Activated CD4-positive, alpha-beta T cell treated with anti-CD3 and anti-CD28 coated beads for 24 hours (primary cell): ENCODE data around the gene B4GALT2.

ENCODE experiments used
- DNase-seq, 2 donors: peaks; one replicate each; pipeline ENCODE4 v3.0.0-alpha.2; 2020; ENCODE audit warnings: low read depth in 2 of 2

Gene B4GALT2

DNA sequence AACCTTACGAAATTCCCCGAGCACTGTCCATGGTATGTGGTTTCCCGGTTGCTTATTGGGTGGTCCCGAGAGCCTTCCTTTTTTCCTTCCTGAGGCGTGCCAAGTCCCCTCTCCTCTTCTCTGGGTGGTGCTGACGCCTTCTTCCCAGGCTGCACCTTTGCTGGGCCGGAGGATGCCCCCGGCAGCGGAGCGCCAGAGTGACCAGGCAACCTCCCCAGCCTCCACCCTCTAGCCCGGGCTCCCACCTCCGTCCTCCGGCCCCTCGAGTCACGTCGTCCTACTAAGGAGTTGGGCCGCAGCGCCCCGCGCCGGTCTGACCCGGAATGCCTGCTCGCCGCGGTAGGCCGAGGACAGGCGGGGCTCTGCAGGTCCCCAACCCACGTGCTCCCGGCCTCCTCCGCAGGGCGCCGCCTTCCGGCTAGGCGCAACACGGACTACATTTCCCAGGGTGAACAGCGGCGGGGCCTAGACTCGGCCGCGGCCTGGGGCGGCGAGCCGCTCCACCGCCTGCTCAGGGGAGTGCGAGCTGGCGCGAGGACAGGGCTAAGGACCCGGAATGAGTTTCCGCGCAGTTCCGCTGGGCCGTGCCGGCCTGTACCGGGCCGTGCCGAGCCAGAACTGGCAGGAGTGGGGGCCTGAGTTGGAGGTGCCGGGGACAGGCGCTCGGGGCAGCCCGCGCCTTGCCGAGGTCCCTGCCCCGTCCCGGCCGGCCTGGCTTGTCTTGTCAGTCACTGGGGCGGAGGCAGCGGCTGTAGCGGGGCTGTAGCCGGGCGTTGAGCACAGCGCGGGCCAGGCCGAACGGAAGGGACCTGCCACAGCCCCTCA lies 32.6 kb upstream of the B4GALT2 start, which contains the start of gene IPO13:
Gene IPO13 (plus strand): TSS at position 715 of the 825 bp plus-strand sequence. CDS start 651 bp downstream, outside the sequence.
- peak; percentile 88 to 91 for DNase-seq

DNA sequence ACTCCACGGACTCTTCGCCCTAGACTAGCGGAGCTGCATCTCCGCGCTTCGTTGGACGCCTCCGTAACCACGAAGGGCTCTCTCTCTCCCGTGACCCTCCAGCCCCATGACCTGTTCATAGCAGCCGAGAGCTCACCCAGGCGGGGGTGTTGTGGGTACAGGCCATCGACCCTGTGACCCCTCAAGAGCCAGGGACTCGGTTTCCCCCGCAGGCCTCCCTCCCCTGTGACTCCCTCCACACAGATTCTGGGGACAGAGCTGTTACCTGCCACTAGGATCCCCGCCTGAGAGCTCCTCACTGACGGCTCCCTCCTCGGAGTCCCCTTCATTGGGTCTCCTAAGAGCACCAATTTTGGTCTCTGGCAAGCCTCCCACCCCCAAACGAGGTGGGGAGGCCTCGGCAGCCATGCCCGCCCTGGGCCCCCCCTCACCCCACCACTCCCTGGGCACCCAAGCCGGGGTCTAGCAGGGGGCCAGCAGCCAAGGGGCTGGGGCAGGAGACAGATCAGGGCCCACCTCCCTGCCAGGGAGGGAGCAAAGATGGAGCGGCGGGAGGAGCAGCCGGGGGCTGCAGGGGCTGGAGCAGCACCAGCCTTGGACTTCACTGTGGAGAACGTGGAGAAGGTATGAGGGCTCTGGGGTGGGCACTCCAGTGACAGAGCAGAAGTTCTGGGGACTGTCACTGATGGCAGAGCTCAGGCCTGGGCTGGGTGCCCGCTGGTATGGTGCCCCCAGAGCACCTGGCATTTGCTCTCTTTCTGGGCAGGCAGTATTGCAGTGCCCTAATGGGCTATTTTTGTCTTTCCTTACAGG lies 31.7 kb upstream of the B4GALT2 start:
- no peak for DNase-seq

DNA sequence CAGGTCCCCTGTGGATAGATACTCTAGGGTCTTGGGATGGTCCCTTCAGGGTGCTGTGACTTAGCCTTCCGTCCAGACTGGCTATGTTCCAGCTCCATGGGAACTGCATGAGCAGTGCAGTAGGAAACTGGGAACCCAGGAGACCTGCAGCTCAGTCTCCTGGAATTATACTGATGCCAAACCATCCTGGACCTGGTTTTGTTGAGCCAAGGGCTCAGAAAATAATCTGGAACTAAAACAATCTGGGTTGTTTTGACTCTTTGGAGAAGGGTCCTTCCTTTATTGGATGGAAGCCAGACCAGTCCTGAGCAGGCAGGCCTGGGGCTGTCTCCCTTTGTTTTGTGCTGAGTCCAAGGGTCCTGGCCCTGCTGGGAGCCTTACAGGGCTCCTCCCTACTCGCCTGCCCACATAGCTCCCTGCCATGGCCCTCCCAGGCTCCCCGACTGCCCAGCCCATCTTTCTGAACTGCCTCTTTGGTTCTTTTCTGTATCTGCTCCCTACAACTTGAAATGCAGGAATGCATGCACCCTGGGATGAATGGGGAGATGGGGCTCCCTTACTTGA lies 31.1 kb upstream of the B4GALT2 start:
- no peak for DNase-seq

DNA sequence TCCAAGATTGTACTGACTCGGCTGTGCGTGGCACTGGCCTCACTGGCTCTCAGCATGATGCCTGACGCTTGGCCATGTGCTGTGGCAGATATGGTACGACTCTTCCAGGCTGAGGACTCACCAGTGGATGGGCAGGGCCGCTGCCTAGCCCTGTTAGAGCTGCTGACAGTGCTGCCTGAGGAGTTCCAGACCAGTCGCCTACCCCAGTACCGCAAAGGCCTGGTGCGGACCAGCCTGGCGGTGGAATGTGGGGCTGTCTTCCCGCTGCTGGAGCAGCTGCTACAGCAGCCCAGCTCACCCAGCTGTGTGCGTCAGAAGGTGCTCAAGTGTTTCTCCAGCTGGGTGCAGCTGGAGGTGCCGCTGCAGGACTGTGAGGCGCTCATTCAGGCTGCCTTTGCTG lies 29.3 kb upstream of the B4GALT2 start:
- no peak for DNase-seq

DNA sequence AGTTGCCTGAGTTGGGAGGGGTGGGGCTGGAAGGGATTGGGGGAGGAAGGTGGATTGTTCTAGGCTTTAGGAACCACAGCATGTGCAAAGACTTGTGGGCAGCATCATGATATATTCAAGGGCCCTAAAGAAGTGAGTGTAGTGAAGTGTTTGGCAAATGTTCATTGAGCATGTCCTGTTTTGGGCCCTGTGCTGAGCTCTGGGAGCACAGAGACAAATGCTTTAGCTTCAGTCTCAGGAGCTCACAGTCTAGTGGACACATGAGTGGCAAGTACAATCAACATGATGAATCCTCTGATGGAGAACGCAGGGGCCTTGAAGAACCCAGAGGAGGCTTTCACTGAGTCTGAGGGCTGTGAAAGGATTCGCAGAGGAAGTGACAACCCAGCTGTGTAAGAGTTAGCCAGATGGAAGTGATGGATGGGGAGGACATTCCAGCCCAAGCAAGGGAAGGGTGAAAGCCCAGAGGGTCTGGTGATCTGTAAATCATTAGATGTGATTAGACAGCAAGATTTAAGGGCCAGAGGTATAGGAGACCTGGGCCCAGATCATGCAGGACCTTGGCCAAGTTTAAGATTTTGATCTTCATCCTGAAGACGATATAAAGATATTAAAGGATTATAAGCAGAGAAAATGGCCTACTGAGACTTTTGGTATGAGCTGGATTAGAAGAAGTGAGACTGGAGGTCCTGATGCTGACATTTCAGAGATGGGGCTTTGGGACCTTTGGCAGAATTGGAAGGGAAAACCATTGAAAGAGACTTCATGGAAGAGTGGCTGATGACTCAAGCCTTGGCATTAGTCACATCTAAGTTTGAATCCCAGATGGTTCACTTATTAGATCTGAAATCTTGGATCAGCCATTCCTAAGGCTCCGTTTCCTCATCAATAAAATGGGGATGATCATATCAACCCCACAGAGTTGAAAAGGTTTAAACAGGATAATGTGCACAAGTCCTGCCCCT lies 27.7 kb upstream of the B4GALT2 start:
- no peak for DNase-seq

DNA sequence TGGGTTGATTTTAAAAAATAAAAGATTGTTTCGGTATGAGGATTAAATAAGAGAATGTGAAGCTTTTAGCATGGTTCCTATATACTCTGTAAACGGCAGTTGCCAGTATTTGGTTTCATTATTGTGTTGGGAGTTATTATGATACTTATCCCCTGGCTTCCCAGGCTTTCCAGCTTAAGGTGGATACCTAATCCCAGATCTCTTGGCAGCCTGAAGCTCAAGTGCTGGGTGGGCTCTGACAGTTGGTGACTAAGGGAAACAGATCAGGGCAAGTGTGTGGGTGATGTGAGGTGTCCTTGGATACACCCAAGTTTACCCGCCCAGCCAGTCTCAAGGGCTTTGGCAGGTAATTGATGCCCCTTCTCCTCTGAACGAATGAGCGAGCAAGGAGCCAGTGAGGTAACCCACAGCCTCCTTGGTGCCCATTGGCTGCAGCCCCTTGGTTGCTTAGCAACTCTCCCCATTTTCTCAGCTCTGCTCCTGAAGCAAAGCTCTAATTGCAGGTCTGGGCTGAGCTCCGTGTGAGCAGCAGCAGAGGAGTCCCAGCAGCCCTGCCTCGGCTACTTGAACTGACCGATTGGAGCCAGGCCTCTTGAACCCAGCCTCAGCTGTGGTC lies 26.2 kb upstream of the B4GALT2 start:
- DNase-seq = no peak

DNA sequence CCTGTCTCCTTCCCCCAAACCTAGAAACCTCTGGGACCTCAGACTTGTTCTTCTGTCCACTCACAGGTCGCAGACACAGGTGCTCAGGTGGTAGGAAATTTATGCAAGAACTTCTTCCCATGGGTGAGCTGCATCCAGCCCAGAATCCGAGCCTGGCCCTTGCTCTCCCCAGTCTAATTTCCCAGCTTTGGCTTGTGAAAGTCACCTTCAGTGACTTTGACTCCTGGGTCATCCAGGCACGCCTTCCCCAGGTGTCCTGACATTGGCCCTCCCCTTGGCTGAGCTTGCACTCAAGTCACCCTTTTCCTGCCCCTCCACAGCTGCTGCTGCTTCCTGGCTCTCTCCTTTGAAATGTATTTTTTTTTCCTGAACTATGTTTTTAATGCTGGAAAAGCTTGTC lies 25.6 kb upstream of the B4GALT2 start:
- no peak for DNase-seq

DNA sequence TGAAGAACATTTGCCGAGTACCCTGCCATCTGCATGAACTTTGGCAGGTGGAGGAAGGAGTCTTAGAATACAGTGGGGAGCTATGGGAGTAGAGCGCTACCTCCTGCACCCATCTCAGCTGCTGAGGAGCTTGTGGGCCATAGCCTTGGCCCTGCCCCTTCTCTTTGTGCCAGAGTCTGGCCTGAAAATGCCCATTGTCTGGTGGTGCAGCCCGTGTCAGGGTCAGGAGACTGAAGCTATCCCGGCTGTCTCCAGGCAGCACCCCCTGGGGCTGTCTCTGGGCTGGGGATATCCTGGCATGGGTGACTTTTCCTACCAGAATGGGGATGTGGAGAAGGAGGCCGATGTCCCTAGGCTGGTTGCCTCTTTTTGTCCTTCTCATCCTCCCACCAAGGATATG lies 25.0 kb upstream of the B4GALT2 start:
- DNase-seq = no peak

DNA sequence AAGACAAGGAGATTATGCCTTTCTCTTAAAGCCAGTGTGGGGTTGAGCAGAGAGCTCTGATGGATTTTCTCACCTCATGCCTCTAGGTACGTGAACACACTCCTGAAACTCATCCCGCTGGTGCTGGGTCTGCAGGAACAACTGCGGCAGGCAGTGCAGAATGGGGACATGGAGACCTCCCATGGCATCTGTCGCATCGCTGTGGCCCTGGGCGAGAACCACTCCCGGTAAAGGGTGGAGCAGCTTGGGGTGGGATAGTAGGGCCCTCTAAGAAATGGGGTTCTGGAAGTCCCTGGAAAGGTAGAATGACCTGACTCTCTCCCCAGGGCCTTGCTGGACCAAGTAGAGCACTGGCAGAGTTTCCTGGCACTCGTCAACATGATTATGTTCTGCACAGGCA lies 22.8 kb upstream of the B4GALT2 start:
- DNase-seq = no peak

DNA sequence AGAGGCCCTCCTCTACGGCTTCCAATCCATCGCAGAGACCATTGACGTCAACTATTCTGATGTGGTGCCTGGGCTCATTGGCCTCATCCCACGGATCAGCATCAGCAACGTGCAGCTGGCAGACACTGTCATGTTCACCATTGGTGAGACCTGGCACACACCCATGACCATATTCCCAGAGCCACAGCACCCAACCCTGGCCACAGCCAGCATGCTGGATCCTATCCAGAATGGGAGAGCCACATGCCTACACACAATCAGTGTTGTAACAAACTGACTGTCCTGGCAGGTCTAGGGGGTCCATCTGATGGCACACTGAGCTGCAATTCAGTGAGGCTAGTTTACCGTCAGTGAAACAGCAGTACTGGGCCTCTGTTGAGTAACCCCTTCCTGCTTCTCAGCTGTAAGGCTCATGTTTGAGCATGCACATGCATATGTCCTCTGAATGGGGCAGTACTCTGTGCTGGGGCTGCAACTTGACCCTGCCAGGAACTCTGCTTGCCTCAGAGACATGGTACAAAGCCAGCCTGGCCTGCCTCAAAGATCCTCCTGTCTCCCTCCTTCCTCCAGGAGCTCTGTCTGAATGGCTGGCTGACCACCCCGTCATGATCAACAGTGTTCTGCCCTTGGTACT lies 21.5 kb upstream of the B4GALT2 start:
- no peak for DNase-seq

DNA sequence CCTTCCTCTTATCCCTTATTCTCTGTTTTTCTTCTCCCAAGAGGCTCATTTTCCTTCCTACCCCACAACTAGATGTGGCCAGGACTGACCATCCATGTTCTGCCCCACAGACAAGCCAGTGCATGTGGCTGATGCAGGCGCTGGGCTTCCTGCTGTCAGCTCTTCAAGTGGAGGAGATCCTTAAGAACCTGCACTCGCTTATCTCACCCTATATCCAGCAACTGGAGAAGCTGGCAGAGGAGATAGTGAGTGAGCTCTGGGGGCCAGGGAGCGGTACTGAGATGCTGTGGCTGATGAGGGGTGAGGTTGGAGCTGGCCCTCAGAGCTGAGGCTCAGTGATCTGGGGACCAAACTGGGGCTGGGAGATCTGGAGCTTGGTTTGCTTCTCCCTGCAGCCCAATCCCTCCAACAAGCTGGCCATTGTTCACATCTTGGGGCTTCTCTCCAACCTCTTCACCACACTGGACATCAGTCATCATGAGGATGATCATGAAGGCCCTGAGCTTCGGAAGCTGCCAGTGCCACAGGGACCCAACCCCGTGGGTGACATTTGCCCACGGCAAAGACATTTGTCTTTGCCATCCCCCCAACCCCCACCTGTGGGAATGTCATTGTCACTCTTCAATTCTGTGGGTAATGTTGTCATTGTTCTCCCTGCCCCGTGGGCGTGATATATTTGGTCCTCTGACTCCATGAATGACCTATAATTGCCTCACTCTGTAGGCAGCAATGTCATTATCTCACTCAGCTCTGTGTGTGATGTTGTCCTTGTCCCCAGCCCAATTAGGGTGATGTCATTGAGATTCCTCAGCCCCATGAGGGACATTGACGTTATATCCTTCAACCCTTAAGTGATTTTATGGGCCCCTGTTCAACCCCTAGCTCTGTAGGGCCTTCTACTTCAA lies 20.4 kb upstream of the B4GALT2 start:
- no peak for DNase-seq

DNA sequence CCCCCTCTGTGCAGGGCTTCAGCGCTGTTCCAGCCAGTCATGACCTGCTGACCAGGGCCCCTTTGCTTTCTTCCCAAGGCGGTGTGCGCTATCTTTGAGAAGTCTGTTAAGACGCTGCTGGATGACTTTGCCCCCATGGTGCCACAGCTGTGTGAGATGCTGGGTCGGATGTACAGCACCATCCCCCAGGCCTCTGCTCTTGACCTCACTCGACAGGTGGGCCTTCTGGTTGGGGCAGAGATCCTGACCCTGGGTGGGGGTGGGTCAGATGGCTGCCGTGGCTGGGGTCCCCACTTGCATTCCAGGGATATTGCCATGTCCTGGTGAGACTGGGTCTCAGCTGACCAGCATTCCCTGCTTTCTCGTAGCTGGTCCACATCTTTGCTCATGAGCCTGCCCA lies 18.2 kb upstream of the B4GALT2 start:
- DNase-seq = no peak

DNA sequence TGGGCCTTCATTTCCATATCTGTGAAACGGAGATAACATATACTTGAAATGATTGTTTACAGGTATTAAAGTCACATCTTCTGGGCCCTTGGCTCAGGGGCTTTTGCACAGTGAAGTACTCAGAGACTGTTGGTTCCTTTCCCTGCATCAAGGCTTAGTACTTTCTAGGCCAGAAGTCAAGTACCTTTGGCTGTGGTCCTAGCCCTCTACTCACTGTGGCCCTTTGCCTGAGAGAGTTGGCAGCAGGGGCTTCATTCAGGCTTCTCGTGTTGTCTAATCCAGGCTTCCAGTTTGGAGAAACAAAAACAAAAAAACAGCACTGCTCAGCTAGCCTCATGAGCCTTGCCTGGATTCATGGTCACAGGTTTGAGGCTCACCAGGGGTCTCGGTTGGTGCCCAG lies 17.3 kb upstream of the B4GALT2 start:
- no peak for DNase-seq

DNA sequence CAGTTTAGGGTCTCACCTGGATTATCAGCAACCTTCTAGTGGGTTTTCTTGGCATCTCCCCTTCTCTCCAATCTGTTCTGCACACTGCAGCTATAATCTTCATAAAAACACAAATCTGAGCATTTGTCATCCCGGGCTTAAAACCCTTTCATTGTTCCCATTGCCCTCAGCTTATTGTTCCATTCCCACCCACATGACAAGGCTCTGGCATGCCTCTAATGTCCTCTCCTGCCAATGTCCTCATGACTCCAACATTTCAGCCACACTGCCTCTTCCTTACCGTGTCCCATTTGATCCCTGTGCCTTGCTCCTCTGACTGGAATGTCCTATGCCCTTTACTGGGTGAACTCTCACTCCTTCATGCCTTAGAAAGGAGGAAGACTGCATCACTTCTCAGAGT lies 16.7 kb upstream of the B4GALT2 start:
- no peak for DNase-seq

DNA sequence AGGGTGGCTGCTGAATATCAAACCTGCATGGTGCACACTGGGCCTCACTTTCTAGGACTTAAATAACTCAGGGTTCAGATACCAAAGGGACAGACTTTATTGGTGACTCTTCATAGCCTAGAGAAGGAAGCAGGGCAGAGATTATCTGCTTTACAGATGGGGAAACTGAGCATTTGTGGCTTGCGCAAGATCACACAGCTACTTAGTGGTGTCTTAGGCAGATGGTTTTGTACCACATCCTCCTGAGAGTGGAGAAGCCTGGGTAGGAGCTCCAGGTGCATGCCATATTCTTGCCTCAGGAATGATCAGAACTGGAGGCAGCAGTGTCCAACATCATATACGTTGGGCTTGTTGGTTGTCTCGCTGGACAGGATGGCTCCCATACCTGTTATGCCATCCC lies 16.0 kb upstream of the B4GALT2 start:
- no peak for DNase-seq

DNA sequence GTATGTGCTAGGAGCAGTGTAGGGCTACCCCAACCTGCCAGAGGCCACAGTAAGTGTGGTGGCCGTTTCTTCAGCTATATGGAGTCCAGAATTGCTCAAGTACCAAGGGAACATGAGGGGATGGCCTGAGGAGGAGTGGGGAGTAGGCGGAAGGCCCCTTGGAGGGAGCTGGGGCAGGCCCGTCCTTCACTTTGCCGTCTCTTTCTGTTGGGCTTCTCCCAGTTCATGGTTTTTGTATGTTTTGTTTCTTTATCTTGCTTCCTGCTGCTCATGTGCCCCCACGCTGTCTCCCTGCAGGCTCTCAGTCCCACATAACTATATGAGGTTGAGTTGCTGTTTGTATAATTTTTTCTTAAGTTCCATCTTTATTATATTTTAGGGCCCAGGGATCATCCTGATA lies 15.1 kb upstream of the B4GALT2 start:
- DNase-seq = no peak

DNA sequence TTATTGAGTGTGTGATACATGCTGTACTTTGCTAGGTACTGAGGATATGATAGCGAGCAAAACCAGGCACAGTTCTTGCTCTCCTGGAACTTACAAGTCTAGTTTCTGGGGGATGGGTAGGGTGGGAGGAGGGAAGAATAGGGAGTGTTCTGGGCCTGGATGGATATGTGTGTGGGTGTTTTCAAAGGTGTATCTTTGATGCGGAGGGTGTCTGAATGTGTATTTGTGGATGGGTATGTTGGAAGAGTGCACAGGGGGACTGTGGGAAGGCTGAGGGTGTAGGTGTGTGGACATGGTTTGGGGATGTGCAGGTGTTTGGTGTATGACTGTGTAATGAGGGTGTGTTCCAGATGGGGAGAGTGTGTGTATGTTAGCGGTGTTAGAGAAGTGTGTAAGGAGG lies 13.7 kb upstream of the B4GALT2 start:
- no peak for DNase-seq

DNA sequence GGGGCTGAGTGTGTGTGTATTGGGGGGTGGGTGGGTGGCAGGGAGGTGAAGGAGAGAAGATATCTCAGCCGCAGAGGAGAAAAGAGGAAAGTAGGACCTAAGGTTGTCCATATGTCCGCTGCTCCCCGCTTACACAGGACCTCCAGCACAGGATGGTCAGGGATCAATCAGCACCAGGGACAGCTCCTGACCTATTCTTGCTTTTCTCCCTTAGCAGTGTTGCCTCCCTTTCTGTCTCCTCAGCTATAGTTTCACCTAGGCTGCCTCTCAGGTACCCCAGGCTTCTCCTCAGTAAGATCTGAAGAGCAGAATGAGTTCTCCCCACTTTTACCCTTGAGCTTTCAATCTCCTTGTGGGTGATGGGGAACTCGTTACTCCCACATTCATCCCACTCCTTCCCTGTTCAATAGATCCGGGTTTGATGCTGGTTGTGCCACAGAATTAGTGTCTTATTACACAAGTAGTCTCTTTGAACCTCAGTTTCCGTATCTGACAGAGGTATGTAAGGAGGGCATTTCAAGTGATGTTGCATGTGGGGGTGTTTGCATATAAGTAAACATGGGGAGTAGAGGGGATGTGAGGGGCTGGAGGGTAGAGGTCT lies 10.6 kb upstream of the B4GALT2 start:
- no peak for DNase-seq

DNA sequence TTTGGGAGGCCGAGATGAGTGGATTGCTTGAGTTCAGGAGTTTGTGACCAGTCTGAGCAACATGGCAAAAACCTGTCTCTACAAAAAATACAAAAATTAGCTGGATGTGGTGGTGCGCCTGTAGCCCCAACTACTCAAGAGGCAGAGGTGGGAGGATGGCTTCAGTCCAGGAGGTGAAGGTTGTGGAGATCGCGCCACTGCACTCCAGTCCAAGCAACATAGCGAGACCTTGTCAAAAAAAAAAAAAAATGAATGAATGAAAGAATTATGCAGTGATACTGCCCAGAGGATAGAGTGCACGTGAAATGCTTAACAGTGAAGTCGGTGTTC lies 9.6 kb upstream of the B4GALT2 start:
- no peak for DNase-seq
